GM12878 (cell line): ENCODE measurements around the gene UGT1A7. TPM values are rescaled to one million over a fixed set of nuclear protein-coding genes. Genes with fewer than 3 reads are reported as not detected.

Experiments
- ATAC-seq: fragments of 200-7000 bp; cut with Tn5 transposase; 3 replicates; pipeline ENCODE4 v1.9.1; 2020; ENCODE audit warnings: mild to moderate bottlenecking, moderate library complexity
- BruUV-seq: library from RNA; stranded (reverse); fragments of 400-500 nt; replicated peaks from 2 replicates; lab custom pipeline; 2021; lab: Mats Ljungman, UMichigan
- CTCF ChIA-PET: fragments of 300-600 bp; sonication (Branson Sonifier 250); formaldehyde crosslinking; extraction: SDS; loops from one replicate; lab custom pipeline; 2021; ENCODE audit warnings: inconsistent platforms; lab: Yijun Ruan, JAX
- POLR2A ChIA-PET: fragments of 350-600 bp; formaldehyde crosslinking; extraction: SDS; loops from one replicate; lab custom pipeline; 2021; ENCODE audit warnings: inconsistent platforms; lab: Charles Lee
- RAD21 ChIA-PET: fragments of 300-600 bp; sonication (Branson Sonifier 250); formaldehyde crosslinking; loops from one replicate; lab custom pipeline; 2023; ENCODE audit warnings: antibody characterized with exemption; ENCODE audit not compliant: unreplicated experiment; lab: Charles Lee
- SMC1A ChIA-PET: fragments of 300-600 bp; sonication (Branson Sonifier 250); formaldehyde crosslinking; loops from one replicate; lab custom pipeline; 2023; ENCODE audit not compliant: unreplicated experiment, uncharacterized antibody; lab: Charles Lee
- DNase-seq: peaks from one replicate; pipeline ENCODE4 v3.0.0-alpha.2; 2011; ENCODE audit warnings: low read depth, low spot score
- FAIRE-seq: peaks from 3 replicates; lab custom pipeline; 2011; peaks lifted over from hg19 to GRCh38; lab: Jason Lieb, UNC
- H2AFZ ChIP-seq: 2 replicates; pipeline ENCODE4 v1.6.0; 2011; ENCODE audit warnings: low read depth, low read length, control low read depth; ENCODE audit not compliant: control insufficient read depth
- H3K27ac ChIP-seq: 2 replicates; pipeline ENCODE4 v1.5.1; 2011; ENCODE audit warnings: control low read depth; ENCODE audit not compliant: control insufficient read depth, insufficient read depth
- H3K27me3 ChIP-seq, 2 experiments: replicated peaks in 1 of 2; 2 replicates each; pipeline versions ENCODE4 v1.6.0 to v1.6.1; 2011; ENCODE audit warnings: low read length in 1 of 2; ENCODE audit not compliant: control insufficient read depth in 2 of 2, insufficient read depth in 2 of 2
- H3K36me3 ChIP-seq, 2 experiments: 2 replicates each; pipeline ENCODE4 v1.5.1; 2011; ENCODE audit warnings: low read length in 1 of 2; ENCODE audit not compliant: control insufficient read depth in 2 of 2, insufficient read depth in 2 of 2
- H3K4me1 ChIP-seq: 2 replicates; pipeline ENCODE4 v1.6.1; 2011; ENCODE audit warnings: mild to moderate bottlenecking, low read length, moderate library complexity, mixed read lengths; ENCODE audit not compliant: control insufficient read depth, insufficient read depth
- H3K4me2 ChIP-seq: 2 replicates; pipeline ENCODE4 v1.6.0; 2011; ENCODE audit warnings: control low read depth; ENCODE audit not compliant: control insufficient read depth, insufficient read depth
- H3K4me3 ChIP-seq: fragments of 200-600 bp; sonication (generic); 2 replicates; pipeline ENCODE4 v1.5.1; 2016
- H3K79me2 ChIP-seq: 2 replicates; pipeline ENCODE4 v1.6.0; 2011; ENCODE audit warnings: low read length; ENCODE audit not compliant: control insufficient read depth, insufficient read depth
- H3K9ac ChIP-seq: 2 replicates; pipeline ENCODE4 v1.8.0; 2011; ENCODE audit warnings: low read length, control low read depth, mixed read lengths; ENCODE audit not compliant: control insufficient read depth, insufficient read depth
- H3K9me3 ChIP-seq: replicated peaks from 3 replicates; pipeline ENCODE4 v1.5.1; 2011; ENCODE audit warnings: mild to moderate bottlenecking, low read length; ENCODE audit not compliant: control insufficient read depth, insufficient read depth
- H4K20me1 ChIP-seq: 2 replicates; pipeline ENCODE4 v1.6.0; 2011; ENCODE audit not compliant: control insufficient read depth, insufficient read depth
- CREB1 ChIP-seq: IDR thresholded peaks from 2 replicates; pipeline ENCODE4 v1.6.1; 2012; ENCODE audit warnings: low read depth, mild to moderate bottlenecking, inconsistent platforms
- CUX1 ChIP-seq: IDR thresholded peaks from 2 replicates; pipeline ENCODE4 v1.6.1; 2012; ENCODE audit warnings: improper control_type of control experiment, low read depth, low read length; ENCODE audit not compliant: insufficient replicate concordance
- ETV6 ChIP-seq, 2 experiments: fragments of 450-650 bp in 1 of 2; IDR thresholded peaks in 1 of 2; conservative IDR thresholded peaks in 1 of 2; 2 replicates each; pipeline ENCODE4 v1.6.1; 2014; ENCODE audit warnings: antibody characterized with exemption in 1 of 2, borderline replicate concordance in 1 of 2, low read depth in 1 of 2, mild to moderate bottlenecking in 1 of 2, moderate library complexity in 1 of 2
- MYB ChIP-seq: fragments of 150-350 bp; IDR thresholded peaks from 2 replicates; pipeline ENCODE4 v1.6.1; 2014; ENCODE audit warnings: mild to moderate bottlenecking, low read depth, low read length, borderline replicate concordance
- NFXL1 ChIP-seq: fragments of 450-650 bp; IDR thresholded peaks from 2 replicates; pipeline ENCODE4 v1.6.1; 2017; ENCODE audit warnings: antibody characterized with exemption, mild to moderate bottlenecking, borderline replicate concordance
- RAD21 ChIP-seq: IDR thresholded peaks from 2 replicates; pipeline ENCODE4 v1.6.1; 2011; ENCODE audit warnings: mild to moderate bottlenecking, low read depth, low read length, moderate library complexity; ENCODE audit not compliant: insufficient read depth
- SMAD5 ChIP-seq: IDR thresholded peaks from 2 replicates; pipeline ENCODE4 v1.6.1; 2016; ENCODE audit warnings: antibody characterized with exemption, low read depth
- SUZ12 ChIP-seq: fragments of 200-600 bp; sonication (generic); IDR thresholded peaks from one replicate; pipeline ENCODE4 v1.6.1; 2018; ENCODE audit warnings: antibody characterized with exemption, mild to moderate bottlenecking; ENCODE audit not compliant: unreplicated experiment
- WRNIP1 ChIP-seq: IDR thresholded peaks from 2 replicates; pipeline ENCODE4 v1.6.1; 2011; ENCODE audit warnings: low read depth, low read length, improper control_type of control experiment, borderline replicate concordance
- ZNF24 ChIP-seq: fragments of 450-650 bp; IDR thresholded peaks from 2 replicates; pipeline ENCODE4 v1.6.1; 2017; ENCODE audit warnings: antibody characterized with exemption, mild to moderate bottlenecking
- ZNF622 ChIP-seq: fragments of 450-650 bp; IDR thresholded peaks from 2 replicates; pipeline ENCODE4 v1.6.1; 2017; ENCODE audit warnings: mild to moderate bottlenecking, inconsistent platforms
- WGBS: methylation state at CpG from one replicate; pipeline ENCODE4 v1.1.6; 2016; ENCODE audit warnings: low lambda C conversion rate; ENCODE audit not compliant: insufficient replicate concordance, insufficient coverage; ENCODE audit errors: missing lambda C conversion rate; 5-methylcytosine and 5-hydroxymethylcytosine counted together
- in situ Hi-C: fragments of 300-500 bp; cut with MboI; formaldehyde crosslinking; loops from 9 replicates; pipeline ENCODE4 v1.14.3; 2018; ENCODE audit warnings: mixed read lengths
- intact Hi-C: fragments of 100-400 bp; cut with micrococcal nuclease; formaldehyde crosslinking; loops from one replicate; pipeline ENCODE4 v1.14.2; 2022; ENCODE audit not compliant: unreplicated experiment
- polyA plus RNA-seq, 11 experiments: library from polyadenylated mRNA; depleted of rRNA in 4 of 11; unstranded in 6 of 11; stranded (reverse) in 5 of 11; fragments of >200 nt; fragmentation: Nextera tagmentation in 4 of 11; fragmentation: Illumina TruSeq in 1 of 11; extraction: Ambion mirVana in 4 of 11; extraction: Trizol in 1 of 11; gene quantifications; 1 replicate in 1 of 11; 2 replicates in 10 of 11; pipeline versions ENCODE4 v1.2.1 to v1.2.3, GENCODE V29; 2011 to 2016; ENCODE audit warnings: inconsistent platforms in 2 of 11, missing spikeins in 2 of 11, low read depth in 1 of 11
- total RNA-seq, 4 experiments: library from RNA; depleted of rRNA in 3 of 4; stranded (reverse); fragments of >200 nt in 3 of 4; fragmentation: Illumina TruSeq in 1 of 4; extraction: Trizol in 1 of 4; gene quantifications; 2 replicates each; pipeline versions ENCODE4 v1.2.1 to v1.2.3, GENCODE V29; 2013 to 2021
- TF ChIP-seq, protein P1 (sequence below), 3 experiments: IDR thresholded peaks in 2 of 3; conservative IDR thresholded peaks in 1 of 3; 2 replicates each; pipeline ENCODE4 v1.5.1; 2011; ENCODE audit warnings: low read depth in 3 of 3, low read length in 3 of 3, mild to moderate bottlenecking in 3 of 3, control low read depth in 2 of 3, moderate library complexity in 2 of 3, inconsistent platforms in 1 of 3, mixed read lengths in 1 of 3; ENCODE audit not compliant: control insufficient read depth in 2 of 3, insufficient read depth in 1 of 3; ENCODE audit errors: extremely low read depth in 1 of 3

UGT1A7 gene
- total and polyA plus RNA-seq, 10 of the 15 experiments (the other 5 are each of a cell fraction or from before 2014, with no cell fraction given), result not detected

GRCh38 chr2:233772583-233772982 is 90.9 kb downstream of the UGT1A7 start (continued):
- TF ChIP-seq, protein P1, sequence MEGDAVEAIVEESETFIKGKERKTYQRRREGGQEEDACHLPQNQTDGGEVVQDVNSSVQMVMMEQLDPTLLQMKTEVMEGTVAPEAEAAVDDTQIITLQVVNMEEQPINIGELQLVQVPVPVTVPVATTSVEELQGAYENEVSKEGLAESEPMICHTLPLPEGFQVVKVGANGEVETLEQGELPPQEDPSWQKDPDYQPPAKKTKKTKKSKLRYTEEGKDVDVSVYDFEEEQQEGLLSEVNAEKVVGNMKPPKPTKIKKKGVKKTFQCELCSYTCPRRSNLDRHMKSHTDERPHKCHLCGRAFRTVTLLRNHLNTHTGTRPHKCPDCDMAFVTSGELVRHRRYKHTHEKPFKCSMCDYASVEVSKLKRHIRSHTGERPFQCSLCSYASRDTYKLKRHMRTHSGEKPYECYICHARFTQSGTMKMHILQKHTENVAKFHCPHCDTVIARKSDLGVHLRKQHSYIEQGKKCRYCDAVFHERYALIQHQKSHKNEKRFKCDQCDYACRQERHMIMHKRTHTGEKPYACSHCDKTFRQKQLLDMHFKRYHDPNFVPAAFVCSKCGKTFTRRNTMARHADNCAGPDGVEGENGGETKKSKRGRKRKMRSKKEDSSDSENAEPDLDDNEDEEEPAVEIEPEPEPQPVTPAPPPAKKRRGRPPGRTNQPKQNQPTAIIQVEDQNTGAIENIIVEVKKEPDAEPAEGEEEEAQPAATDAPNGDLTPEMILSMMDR (IDR thresholded peaks at IDR 0.05 in 2 of 3, conservative IDR thresholded peaks at IDR 0.05 in 1 of 3; ENCODE audit: control insufficient read depth in 2 of 3, extremely low read depth in 1 of 3, insufficient read depth in 1 of 3, low read depth in 3 of 3, low read length in 3 of 3), result no peak
- no peak for TF ChIP-seq MYB
- TF ChIP-seq SUZ12, result no peak
- TF ChIP-seq CUX1, result no peak
- TF ChIP-seq, all 136 proteins: peak for 0

- Histone ChIP-seq H3K27ac (no peak overlapping the region), H3K9me3 (no peaks in the 10 kb centered on the region; the same call in 2 of the 3 replicates), H3K36me3 (no peaks in the 10 kb centered on the region), H3K27me3 (no peaks in the 10 kb centered on the region), H3K4me3 (no peak overlapping the region), H2AFZ (no peak overlapping the region), H3K4me1 (no peaks in the 10 kb centered on the region), H4K20me1 (no peaks in the 10 kb centered on the region), H3K79me2 (no peaks in the 10 kb centered on the region), H3K9ac (no peak overlapping the region), H3K4me2 (no peak overlapping the region)
- SMC1A ChIA-PET, result no interaction called here
- no peak for TF ChIP-seq ZNF24
- TF ChIP-seq CREB1, result no peak
- TF ChIP-seq WRNIP1, result no peak
- TF ChIP-seq ZNF622, result no peak
- no peak for TF ChIP-seq RAD21
- no peak for TF ChIP-seq NFXL1
- TF ChIP-seq SMAD5, result no peak
- TF ChIP-seq ETV6 (conservative IDR thresholded peaks at IDR 0.05 in 1 of 2, IDR thresholded peaks at IDR 0.05 in 1 of 2; ENCODE audit: borderline replicate concordance in 1 of 2, low read depth in 1 of 2), result no peak
- TF ChIP-seq SUZ12, result no peak
- POLR2A ChIA-PET, result no interaction called here
- RAD21 ChIA-PET, result no interaction called here
- FAIRE-seq, result no peak
- in situ Hi-C loops (no loop called here), intact Hi-C loops (no loop called here)
- DNase-seq, result no peak
- CTCF ChIA-PET, result no interaction called here
- ATAC-seq, result no peak
- BruUV-seq, result no TSS peak
- 48% methylated on average over 5 of the region's 5 CpGs for WGBS
Measured at GRCh38 chr2:233773854-233774253, 92.2 kb downstream of the UGT1A7 start.
